Endothelial cell of umbilical vein (primary cell): ENCODE measurements around the gene RFNG. TPM values are rescaled to one million over a fixed set of nuclear protein-coding genes. Genes with fewer than 3 reads are reported as not detected.

Experiments
- BruUV-seq: library from RNA; stranded (reverse); fragments of 400-500 nt; replicated peaks from 2 replicates; lab custom pipeline; 2021; lab: Mats Ljungman, UMichigan
- CTCF ChIA-PET: fragments of 300-600, 350-600 bp; sonication (Branson Sonifier 250); formaldehyde crosslinking; loops from one replicate; lab custom pipeline; 2021; ENCODE audit warnings: antibody characterized with exemption, inconsistent platforms; lab: Charles Lee
- POLR2A ChIA-PET: fragments of 300-600, 350-600 bp; sonication (Branson Sonifier 250); formaldehyde crosslinking; loops from one replicate; lab custom pipeline; 2021; ENCODE audit warnings: antibody characterized with exemption, inconsistent platforms; lab: Charles Lee
- DNase-seq: peaks from one replicate; pipeline ENCODE4 v3.0.0-alpha.2; 2011; ENCODE audit warnings: low read depth, low spot score
- FAIRE-seq: peaks from 2 replicates; lab custom pipeline; 2011; peaks lifted over from hg19 to GRCh38; lab: Jason Lieb, UNC
- H2AFZ ChIP-seq: 2 replicates; pipeline ENCODE4 v1.6.0; 2012; ENCODE audit warnings: low read depth, low read length, control low read depth, inconsistent platforms
- H3K27ac ChIP-seq: 2 replicates; pipeline ENCODE4 v1.5.1; 2011; ENCODE audit warnings: low read depth, mild to moderate bottlenecking, control low read depth, low read length, moderate library complexity; ENCODE audit not compliant: insufficient read depth
- H3K27me3 ChIP-seq, 2 experiments: 2 replicates each; pipeline versions ENCODE4 v1.6.0 to v1.6.1; 2011; ENCODE audit warnings: low read length in 2 of 2, mixed read lengths in 1 of 2; ENCODE audit not compliant: control insufficient read depth in 2 of 2, insufficient read depth in 2 of 2
- H3K36me3 ChIP-seq, 2 experiments: 2 replicates in 1 of 2; 3 replicates in 1 of 2; pipeline ENCODE4 v1.5.1; 2011; ENCODE audit warnings: low read length in 2 of 2, mild to moderate bottlenecking in 1 of 2, moderate library complexity in 1 of 2; ENCODE audit not compliant: control insufficient read depth in 2 of 2, insufficient read depth in 2 of 2; ENCODE audit errors: extremely low read depth in 1 of 2
- H3K4me1 ChIP-seq: 3 replicates; pipeline ENCODE4 v1.5.1; 2011; ENCODE audit warnings: mild to moderate bottlenecking, low read length; ENCODE audit not compliant: control insufficient read depth, insufficient read depth; ENCODE audit errors: extremely low read depth
- H3K4me2 ChIP-seq: 2 replicates; pipeline ENCODE4 v1.6.1; 2011; ENCODE audit warnings: low read length, control low read depth, mixed read lengths; ENCODE audit not compliant: insufficient read depth
- H3K4me3 ChIP-seq, 3 experiments: fragments of 200-600 bp in 1 of 3; sonication (generic), shearing (Covaris generic) in 1 of 3; replicated peaks in 1 of 3; 2 replicates each; pipeline ENCODE4 v1.5.1; 2011 to 2016; ENCODE audit warnings: control low read depth in 3 of 3, low read length in 3 of 3, mild to moderate bottlenecking in 2 of 3, inconsistent platforms in 1 of 3, low read depth in 1 of 3, moderate library complexity in 1 of 3; ENCODE audit not compliant: insufficient read depth in 1 of 3
- H3K79me2 ChIP-seq: 2 replicates; pipeline ENCODE4 v1.6.0; 2012; ENCODE audit warnings: low read length, inconsistent platforms; ENCODE audit not compliant: control insufficient read depth, insufficient read depth
- H3K9ac ChIP-seq: replicated peaks from 2 replicates; pipeline ENCODE3; 2011; ENCODE audit warnings: low read length, control low read depth; ENCODE audit not compliant: insufficient read depth; ENCODE audit errors: extremely low read depth
- H3K9me1 ChIP-seq: replicated peaks from 3 replicates; pipeline ENCODE4 v1.6.0; 2011; ENCODE audit warnings: mild to moderate bottlenecking, low read length; ENCODE audit not compliant: control insufficient read depth, insufficient read depth; ENCODE audit errors: extremely low read depth
- H3K9me3 ChIP-seq: replicated peaks from 2 replicates; pipeline ENCODE4 v1.5.1; 2012; ENCODE audit warnings: low read length, inconsistent platforms; ENCODE audit not compliant: control insufficient read depth, insufficient read depth
- H4K20me1 ChIP-seq: replicated peaks from 2 replicates; pipeline ENCODE3; 2011; ENCODE audit warnings: mild to moderate bottlenecking, low read length; ENCODE audit not compliant: control insufficient read depth, insufficient read depth; ENCODE audit errors: extremely low read depth
- CTCF ChIP-seq, 2 donors: IDR thresholded peaks; 1 replicate in 1 of 2; 2 replicates in 1 of 2; pipeline ENCODE4 v1.5.1; 2011; ENCODE audit warnings: low read length in 2 of 2, mild to moderate bottlenecking in 2 of 2, moderate library complexity in 2 of 2, control low read depth in 1 of 2, inconsistent platforms in 1 of 2, low read depth in 1 of 2; ENCODE audit not compliant: insufficient read depth in 1 of 2; ENCODE audit errors: extremely low read depth in 1 of 2
- EZH2 ChIP-seq: IDR thresholded peaks from 2 replicates; pipeline ENCODE4 v1.6.1; 2012; ENCODE audit warnings: borderline replicate concordance, low read depth, mild to moderate bottlenecking, moderate library complexity, low read length, inconsistent platforms; ENCODE audit not compliant: severe bottlenecking
- FOS ChIP-seq: IDR thresholded peaks from 2 replicates; pipeline ENCODE4 v1.6.1; 2011; ENCODE audit warnings: mild to moderate bottlenecking, low read length, moderate library complexity, borderline replicate concordance; ENCODE audit not compliant: insufficient read depth
- GATA2 ChIP-seq: IDR thresholded peaks from 2 replicates; pipeline ENCODE4 v1.7.0; 2011; ENCODE audit warnings: low read depth, mild to moderate bottlenecking, moderate library complexity, mixed read lengths, low read length; ENCODE audit not compliant: insufficient read length, insufficient read depth
- JUN ChIP-seq: IDR thresholded peaks from 2 replicates; pipeline ENCODE4 v1.6.1; 2011; ENCODE audit warnings: borderline replicate concordance, low read depth; ENCODE audit not compliant: insufficient read length, insufficient read depth
- MAX ChIP-seq: IDR thresholded peaks from 2 replicates; pipeline ENCODE4 v1.6.1; 2011; ENCODE audit not compliant: insufficient read depth, insufficient read length
- MYC ChIP-seq: IDR thresholded peaks from one replicate; pipeline ENCODE4 v1.6.1; 2011; ENCODE audit warnings: mild to moderate bottlenecking, low read depth, low read length
- POLR2A ChIP-seq: IDR thresholded peaks from 2 replicates; pipeline ENCODE4 v1.6.1; 2012; ENCODE audit warnings: low read depth, mild to moderate bottlenecking, control low read depth, low read length
- POLR2AphosphoS5 ChIP-seq: IDR thresholded peaks from 2 replicates; pipeline ENCODE4 v1.6.1; 2012; ENCODE audit warnings: low read depth, mild to moderate bottlenecking, control low read depth, low read length, moderate library complexity; ENCODE audit not compliant: insufficient read depth
- dilution Hi-C: fragments of 300-500 bp; cut with MboI; formaldehyde crosslinking; loops from one replicate; pipeline ENCODE4 v1.15.0; 2019; ENCODE audit warnings: low sequenced_read_pairs; ENCODE audit not compliant: extremely low pct_ligation_motif_present
- intact Hi-C: fragments of 100-400 bp; cut with micrococcal nuclease; formaldehyde crosslinking; loops from one replicate; pipeline ENCODE4 v1.10.0; 2022
- polyA plus RNA-seq, 4 experiments: library from polyadenylated mRNA; depleted of rRNA in 3 of 4; stranded (reverse) in 3 of 4; unstranded in 1 of 4; fragments of >200 nt; gene quantifications; 2 replicates each; pipeline versions ENCODE4 v1.2.1 to v1.2.3, GENCODE V29; 2011 to 2012; ENCODE audit warnings: missing spikeins in 1 of 4
- total RNA-seq: library from RNA; stranded (reverse); gene quantifications from 2 replicates; pipeline ENCODE4 v1.2.3, GENCODE V29; 2021

The RFNG gene
- total and polyA plus RNA-seq, 2 donors (not counting 3 experiments of a cell fraction or from before 2014, with no cell fraction given) = 33.7 to 40.0 TPM

GRCh38 chr17:82018989-82019689 lies 32.5 kb downstream of the RFNG start:
- H3K4me2 ChIP-seq = no peak overlapping the region
- no peaks in the 10 kb centered on the region for H3K36me3 ChIP-seq
- TF ChIP-seq EZH2 = no peak
- TF ChIP-seq MYC = no peak
- TF ChIP-seq JUN = no peak
- no peak for TF ChIP-seq POLR2AphosphoS5
- no peak for TF ChIP-seq GATA2
- no peak for TF ChIP-seq FOS
- TF ChIP-seq MAX = no peak
- no peak for TF ChIP-seq POLR2A
- no peak for TF ChIP-seq CTCF (IDR thresholded peaks at IDR 0.05; ENCODE audit: extremely low read depth in 1 of 2, insufficient read depth in 1 of 2, low read depth in 1 of 2, low read length in 2 of 2)
- intact Hi-C loops (no loop called here), dilution Hi-C loops (no loop called here)
- CTCF ChIA-PET = interaction anchor here (0.9 to 9.1 kb wide), 24 partner anchors 8 to 159 kb away, joined by 3 to 345 read pairs (median 5); partner anchors contain the start of genes DCXR, MAFG, NOTUM and RAC3
- H4K20me1 ChIP-seq = no peaks in the 10 kb centered on the region
- no peak for FAIRE-seq
- no peak overlapping the region for H3K9ac ChIP-seq
- no peaks in the 10 kb centered on the region for H3K27me3 ChIP-seq
- H3K4me1 ChIP-seq = peaks cover 12% of the 10 kb centered on the region
- BruUV-seq = no TSS peak
- no peaks in the 10 kb centered on the region for H3K9me3 ChIP-seq
- no peaks in the 10 kb centered on the region for H3K9me1 ChIP-seq
- no peak overlapping the region for H2AFZ ChIP-seq
- H3K79me2 ChIP-seq = peaks cover 5% of the 10 kb centered on the region
- POLR2A ChIA-PET = no interaction called here
- H3K27ac ChIP-seq = no peak overlapping the region
- no peak for DNase-seq
- no peak overlapping the region for H3K4me3 ChIP-seq
